ENCODE data around the gene EFCAB5.

Gene EFCAB5

GRCh38 chr17:29909236-29910003 is 32.0 kb upstream of the EFCAB5 start:
- no peak for DNase-seq (ENCODE audit: low read depth)
- no peak for TF ChIP-seq CTCF (IDR thresholded peaks at IDR 0.05; ENCODE audit: control insufficient read depth, extremely low read depth, insufficient read depth)
- H3K4me3 ChIP-seq (ENCODE audit: low read depth, low read length): no peak overlapping the region

DNA sequence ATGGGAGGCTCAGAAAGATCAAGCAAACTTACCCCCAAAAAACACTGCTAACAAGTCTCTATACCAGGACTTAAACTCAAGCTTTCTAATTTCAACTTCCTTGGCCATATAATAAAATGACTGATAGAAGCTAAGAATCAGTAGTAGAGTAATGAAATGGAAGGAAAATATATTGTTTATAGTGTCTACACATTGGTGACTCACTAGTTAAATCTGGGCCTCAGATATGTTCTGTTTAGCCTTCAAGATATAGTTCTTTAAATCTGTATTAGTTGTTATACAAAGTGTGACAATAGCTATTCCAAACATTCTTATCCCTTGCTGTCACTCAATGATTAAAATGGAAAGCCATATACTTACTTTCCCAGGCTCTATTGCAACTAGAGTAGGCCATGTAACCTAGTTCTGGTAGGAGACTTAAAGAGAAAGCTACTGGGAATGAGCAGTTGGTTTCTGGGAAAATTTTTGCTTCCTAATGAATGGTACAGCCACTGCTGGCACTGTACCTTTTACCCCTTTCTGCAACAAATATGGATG is 29.7 kb upstream of the EFCAB5 start:
- H3K4me3 ChIP-seq (ENCODE audit: low read depth, low read length): no peak overlapping the region
- no peak for TF ChIP-seq CTCF (IDR thresholded peaks at IDR 0.05; ENCODE audit: control insufficient read depth, extremely low read depth, insufficient read depth)
- no peak for DNase-seq (ENCODE audit: low read depth)

DNA sequence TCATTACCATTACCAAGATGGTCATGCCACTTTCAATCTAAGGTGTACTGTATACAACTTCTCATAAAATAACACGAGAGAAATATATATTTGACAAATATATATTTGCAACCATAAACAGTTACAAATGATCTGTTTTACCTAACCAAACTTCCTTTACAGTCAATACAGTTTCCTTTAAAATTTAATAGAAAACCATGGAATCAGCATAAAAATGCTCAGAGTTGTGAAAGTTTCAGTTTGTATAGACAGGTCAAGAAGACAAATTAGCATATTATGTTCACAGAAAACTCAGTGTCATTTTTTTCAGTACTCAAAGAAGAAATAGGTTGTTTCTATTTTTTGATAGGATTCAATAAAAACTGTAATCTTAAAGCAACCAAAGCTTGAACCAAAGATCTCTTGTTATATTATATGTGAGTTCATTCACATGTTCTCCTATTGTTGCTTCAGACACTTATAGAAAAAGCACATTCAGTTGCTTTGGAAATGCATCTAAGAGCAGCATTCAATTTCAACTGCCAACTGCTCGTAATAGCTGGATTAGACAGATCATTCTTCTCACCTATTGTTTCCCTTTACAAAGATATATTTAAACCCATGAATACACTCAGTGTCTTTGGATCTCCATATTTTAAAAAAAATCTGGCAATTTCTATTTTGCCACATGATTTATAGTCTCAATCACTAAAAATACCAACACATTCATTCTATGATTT is 26.5 kb upstream of the EFCAB5 start:
- no peak overlapping the region for H3K4me3 ChIP-seq (ENCODE audit: low read depth, low read length)
- TF ChIP-seq CTCF (IDR thresholded peaks at IDR 0.05; ENCODE audit: control insufficient read depth, extremely low read depth, insufficient read depth): no peak
- no peak for DNase-seq (ENCODE audit: low read depth)

DNA sequence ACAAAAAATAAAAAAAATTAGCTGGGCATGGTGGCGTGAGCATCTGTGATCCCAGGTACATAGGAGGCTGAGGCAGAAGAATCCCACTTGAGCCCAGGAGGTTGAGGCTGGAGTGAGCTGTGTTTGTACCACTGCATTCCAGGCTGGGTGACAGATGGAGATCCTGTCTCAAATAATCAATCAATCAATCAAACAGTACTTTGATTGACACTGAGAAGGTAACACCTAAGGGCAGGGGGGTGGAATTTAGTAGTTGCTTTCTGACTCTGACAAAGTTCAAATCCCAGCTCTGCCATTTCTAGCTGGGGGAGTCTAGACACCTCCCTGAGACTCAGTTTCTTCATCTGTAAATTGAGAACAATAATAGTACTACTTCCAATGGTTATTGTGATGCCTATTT is 23.4 kb upstream of the EFCAB5 start:
- no peak overlapping the region for H3K4me3 ChIP-seq (ENCODE audit: low read depth, low read length)
- no peak for TF ChIP-seq CTCF (IDR thresholded peaks at IDR 0.05; ENCODE audit: control insufficient read depth, extremely low read depth, insufficient read depth)
- DNase-seq (ENCODE audit: low read depth): no peak

GRCh38 chr17:29918922-29919856 is 22.2 kb upstream of the EFCAB5 start:
- no peak for TF ChIP-seq CTCF (IDR thresholded peaks at IDR 0.05; ENCODE audit: control insufficient read depth, extremely low read depth, insufficient read depth)
- DNase-seq (ENCODE audit: low read depth): no peak
- H3K4me3 ChIP-seq (ENCODE audit: low read depth, low read length): no peak overlapping the region

DNA sequence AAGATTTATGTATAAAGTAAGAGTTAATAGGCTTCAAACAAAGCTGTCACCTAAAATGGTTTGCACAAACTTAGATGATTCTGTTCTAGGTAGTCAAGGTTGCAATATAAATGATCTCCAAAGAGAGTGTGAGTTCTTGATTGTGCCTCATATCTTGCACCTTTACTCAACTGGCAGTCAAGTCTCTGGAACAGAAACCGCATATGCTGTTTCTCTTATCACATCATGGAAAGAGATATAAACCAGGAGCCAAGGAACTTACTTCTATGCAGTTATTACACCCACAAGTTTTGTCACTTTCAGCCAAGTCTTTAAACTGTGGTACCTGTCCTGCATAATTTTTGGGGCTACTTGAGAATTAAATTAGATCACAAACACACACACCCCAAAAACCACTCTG is 16.6 kb upstream of the EFCAB5 start:
- no peak overlapping the region for H3K4me3 ChIP-seq (ENCODE audit: low read depth, low read length)
- DNase-seq (ENCODE audit: low read depth): no peak
- no peak for TF ChIP-seq CTCF (IDR thresholded peaks at IDR 0.05; ENCODE audit: control insufficient read depth, extremely low read depth, insufficient read depth)

Data from LNCaP clone FGC (cell line).